Endodermal cell (in vitro differentiated cells): ENCODE measurements around the gene LRRN1. TPM values are rescaled to one million over a fixed set of nuclear protein-coding genes. Genes with fewer than 3 reads are reported as not detected.

Experiments
- DNase-seq: peaks from one replicate; pipeline ENCODE4 v3.0.0-alpha.2; 2017
- H3K27ac ChIP-seq: 2 replicates; pipeline ENCODE4 v1.5.1; 2013; ENCODE audit warnings: mild to moderate bottlenecking, low read depth, low read length, moderate library complexity
- H3K27me3 ChIP-seq: 2 replicates; pipeline ENCODE4 v1.6.1; 2013; ENCODE audit warnings: mild to moderate bottlenecking, low read length, moderate library complexity; ENCODE audit not compliant: insufficient read depth, control insufficient read depth, poor library complexity, severe bottlenecking
- H3K36me3 ChIP-seq: 2 replicates; pipeline ENCODE4 v1.7.0; 2013; ENCODE audit warnings: mild to moderate bottlenecking, low read length, moderate library complexity; ENCODE audit not compliant: control insufficient read depth, insufficient read depth
- H3K4me1 ChIP-seq: one replicate; pipeline ENCODE4 v1.7.0; 2013; ENCODE audit warnings: low read length; ENCODE audit not compliant: control insufficient read depth, insufficient read depth
- H3K4me3 ChIP-seq: 2 replicates; pipeline ENCODE4 v1.5.1; 2013; ENCODE audit warnings: mild to moderate bottlenecking, low read length, moderate library complexity
- H3K9ac ChIP-seq: 2 replicates; pipeline ENCODE4 v1.6.1; 2013; ENCODE audit warnings: mild to moderate bottlenecking, low read length, moderate library complexity; ENCODE audit not compliant: poor library complexity, severe bottlenecking; ENCODE audit errors: extremely low read depth
- H3K9me3 ChIP-seq: 2 replicates; pipeline ENCODE4 v1.6.1; 2013; ENCODE audit warnings: mild to moderate bottlenecking, low read length, moderate library complexity; ENCODE audit not compliant: control insufficient read depth
- H3K27ac Mint-ChIP-seq: 2 replicates; pipeline ENCODE4 v1.8.0; 2020; ENCODE audit warnings: mixed read lengths
- H3K27me3 Mint-ChIP-seq: 2 replicates; pipeline ENCODE4 v1.8.0; 2021; ENCODE audit warnings: mild to moderate bottlenecking, mixed read lengths; ENCODE audit not compliant: insufficient read depth
- H3K36me3 Mint-ChIP-seq: 2 replicates; pipeline ENCODE4 v1.8.0; 2020; ENCODE audit warnings: low read depth, mixed read lengths
- H3K4me1 Mint-ChIP-seq: 2 replicates; pipeline ENCODE4 v1.8.0; 2020; ENCODE audit warnings: mixed read lengths
- H3K4me3 Mint-ChIP-seq: 2 replicates; pipeline ENCODE4 v1.8.0; 2020; ENCODE audit warnings: mild to moderate bottlenecking, moderate library complexity, mixed read lengths
- H3K9me3 Mint-ChIP-seq: 2 replicates; pipeline ENCODE4 v1.8.0; 2020; ENCODE audit warnings: mild to moderate bottlenecking, mixed read lengths
- WGBS, 2 experiments: methylation state at CpG; one replicate each; pipeline versions ENCODE4 v1.1.5 to v1.1.7; 2013; ENCODE audit warnings: missing lambda C conversion rate in 2 of 2, mixed read lengths in 1 of 2; ENCODE audit not compliant: insufficient coverage in 1 of 2, insufficient read length in 1 of 2; 5-methylcytosine and 5-hydroxymethylcytosine counted together
- long read RNA-seq, 4 experiments: library from polyadenylated mRNA in 2 of 4; library from RNA in 1 of 4; library from capped mRNA in 1 of 4; stranded (forward) in 3 of 4; unstranded in 1 of 4; transcript quantifications; one replicate each; pipeline ENCODE4 v2.0.0, GENCODE V29; 2020 to 2021; ENCODE audit warnings: inconsistent platforms in 1 of 4
- polyA plus RNA-seq, 2 experiments: library from polyadenylated mRNA; stranded (reverse); fragments of 50-300 nt; gene quantifications; one replicate each; pipeline ENCODE4 v1.2.3, GENCODE V29; 2013
- total RNA-seq, 2 donors: library from RNA; stranded (reverse); fragmentation: NEBNext Ultra II Directional in 1 of 2; extraction: Animal tissue kit (Norgen Biotek cat#: 25700) in 1 of 2; gene quantifications; 2 replicates in 1 of 2; 3 replicates in 1 of 2; pipeline ENCODE4 v1.2.1, GENCODE V29; 2021
- TF ChIP-seq, protein P1 (sequence below): fragments of 200-600 bp; sonication (generic); conservative IDR thresholded peaks from 2 replicates; pipeline ENCODE4 v1.5.0; 2021; ENCODE audit warnings: antibody characterized with exemption, mild to moderate bottlenecking

Gene LRRN1
- 100 to 1,000 TPM; 109 to 222 TPM for total RNA-seq
- 193 TPM for polyA plus RNA-seq (2013, experiment 1 of 2)
- 168 TPM for polyA plus RNA-seq (2013, experiment 2 of 2)
- long read RNA-seq, experiment 1, transcript LRRN1-201 (2 exons, 3,823 nt): major isoform, 15 of 40 reads
- long read RNA-seq, experiment 1, partial matches to known transcripts: 23 of 40 reads
- long read RNA-seq, experiment 1, other reads (novel, unspliced or antisense): 2 of 40 reads
- long read RNA-seq, experiment 2, transcript LRRN1-201 (2 exons, 3,823 nt): major isoform, 358 of 412 reads
- long read RNA-seq, experiment 2, partial matches to known transcripts: 0 of 412 reads
- long read RNA-seq, experiment 2, other reads (novel, unspliced or antisense): 52 of 412 reads
- long read RNA-seq, experiment 3, transcript LRRN1-201 (2 exons, 3,823 nt): major isoform, 5 of 202 reads
- long read RNA-seq, experiment 3, partial matches to known transcripts: 0 of 202 reads
- long read RNA-seq, experiment 3, other reads (novel, unspliced or antisense): 197 of 202 reads
- long read RNA-seq, experiment 4, partial matches to known transcripts: 0 of 2 reads
- long read RNA-seq, experiment 4, other reads (novel, unspliced or antisense): 2 of 2 reads

DNA sequence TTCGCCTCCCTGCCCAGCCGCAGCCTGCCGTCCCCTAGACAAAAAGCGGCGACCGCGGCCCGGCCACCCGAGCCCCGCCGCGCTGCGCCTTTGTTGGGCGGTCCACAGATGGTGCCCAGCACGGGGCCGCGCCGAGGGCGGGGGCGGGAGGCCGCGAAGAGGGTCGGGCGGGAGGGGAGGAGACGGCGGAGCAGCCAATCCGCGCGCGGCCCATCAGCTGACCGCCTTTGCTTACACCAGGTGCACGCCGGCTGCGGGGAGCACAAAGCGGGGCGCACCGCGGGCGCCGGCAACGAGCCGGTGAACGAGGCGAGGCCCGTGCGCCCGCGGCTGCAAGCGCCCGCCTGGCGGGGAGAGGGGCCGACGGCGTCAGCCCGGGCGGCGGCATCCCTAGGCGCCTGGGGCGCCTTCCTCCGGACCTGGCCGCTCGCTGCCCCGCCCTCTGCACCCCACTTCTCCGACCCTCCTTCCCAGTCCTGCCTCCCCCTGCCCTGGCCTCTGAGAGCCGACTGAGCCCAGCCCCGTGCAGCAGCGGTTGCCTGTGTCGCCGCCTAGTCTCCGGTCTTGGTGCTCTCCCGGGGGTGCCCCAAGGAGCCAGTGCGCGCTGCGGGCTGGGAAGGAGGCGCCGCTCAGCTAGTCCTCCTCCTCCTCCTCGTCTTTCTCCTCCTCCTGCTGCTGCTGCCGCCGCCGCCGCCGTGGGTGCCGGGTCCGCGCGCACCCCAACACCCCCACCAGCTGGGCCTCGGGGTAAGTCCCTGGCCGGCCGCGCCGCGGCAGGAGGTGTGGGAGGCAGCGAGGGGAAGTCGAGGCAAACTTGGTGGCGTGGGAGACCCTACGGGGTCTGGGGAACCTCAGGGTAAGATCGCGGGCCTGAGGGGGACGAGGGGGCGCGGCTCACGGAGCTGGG is at the start of gene LRRN1:
Gene LRRN1 (plus strand): TSS at position 259 of the 907 bp plus-strand sequence. CDS start 45,211 bp downstream, outside the sequence.
- WGBS, 2 experiments: 0% methylated on average over 8 to 102 of the region's 102 CpGs
- peak within 1 kb of the TSS; percentile 95 for H3K4me3 Mint-ChIP-seq
- TF ChIP-seq, protein P1, sequence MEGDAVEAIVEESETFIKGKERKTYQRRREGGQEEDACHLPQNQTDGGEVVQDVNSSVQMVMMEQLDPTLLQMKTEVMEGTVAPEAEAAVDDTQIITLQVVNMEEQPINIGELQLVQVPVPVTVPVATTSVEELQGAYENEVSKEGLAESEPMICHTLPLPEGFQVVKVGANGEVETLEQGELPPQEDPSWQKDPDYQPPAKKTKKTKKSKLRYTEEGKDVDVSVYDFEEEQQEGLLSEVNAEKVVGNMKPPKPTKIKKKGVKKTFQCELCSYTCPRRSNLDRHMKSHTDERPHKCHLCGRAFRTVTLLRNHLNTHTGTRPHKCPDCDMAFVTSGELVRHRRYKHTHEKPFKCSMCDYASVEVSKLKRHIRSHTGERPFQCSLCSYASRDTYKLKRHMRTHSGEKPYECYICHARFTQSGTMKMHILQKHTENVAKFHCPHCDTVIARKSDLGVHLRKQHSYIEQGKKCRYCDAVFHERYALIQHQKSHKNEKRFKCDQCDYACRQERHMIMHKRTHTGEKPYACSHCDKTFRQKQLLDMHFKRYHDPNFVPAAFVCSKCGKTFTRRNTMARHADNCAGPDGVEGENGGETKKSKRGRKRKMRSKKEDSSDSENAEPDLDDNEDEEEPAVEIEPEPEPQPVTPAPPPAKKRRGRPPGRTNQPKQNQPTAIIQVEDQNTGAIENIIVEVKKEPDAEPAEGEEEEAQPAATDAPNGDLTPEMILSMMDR: peak; percentile 10
- H3K27me3 Mint-ChIP-seq: peaks cover 23% of the 10 kb centered on the region
- Histone ChIP-seq H3K4me1 (peaks cover 5% of the 10 kb centered on the region), H3K9me3 (peaks cover 9% of the 10 kb centered on the region), H3K27me3 (no peaks in the 10 kb centered on the region), H3K27ac (peak within 1 kb of the TSS; percentile 99), H3K36me3 (peaks cover 18% of the 10 kb centered on the region), H3K9ac (peak within 1 kb of the TSS; percentile 82), H3K4me3 (peak within 1 kb of the TSS; percentile 98)
- H3K4me1 Mint-ChIP-seq: peaks cover 35% of the 10 kb centered on the region
- peaks cover 5% of the 10 kb centered on the region for H3K9me3 Mint-ChIP-seq
- H3K27ac Mint-ChIP-seq: peak within 1 kb of the TSS; percentile 90
- DNase-seq: peak; percentile 96
- H3K36me3 Mint-ChIP-seq: peaks cover 30% of the 10 kb centered on the region

DNA sequence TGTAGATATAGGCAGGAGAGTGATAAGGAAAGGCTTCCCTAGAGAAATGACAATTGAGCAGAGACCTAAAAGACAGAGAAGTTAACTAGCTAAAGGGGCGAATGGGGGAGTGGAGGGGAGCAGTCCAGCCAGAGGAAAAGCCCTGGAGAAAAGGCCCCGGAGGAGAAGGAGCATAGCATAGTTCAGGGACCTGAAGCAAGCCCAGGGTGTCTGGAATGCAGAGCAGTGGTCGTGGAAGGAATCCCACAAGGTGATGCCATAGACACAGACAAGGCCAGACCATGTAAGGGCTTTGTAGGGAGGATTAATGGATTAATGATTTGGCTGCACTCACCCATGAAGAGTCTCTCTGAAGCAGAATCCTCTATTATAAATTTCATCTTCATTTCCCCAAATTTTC is 45.8 kb upstream of the LRRN1 start:
- H3K27ac Mint-ChIP-seq: no peak overlapping the region
- TF ChIP-seq, protein P1: no peak
- no peak overlapping the region for H3K4me3 Mint-ChIP-seq
- H3K36me3 ChIP-seq: no peaks in the 10 kb centered on the region
- H3K9ac ChIP-seq: no peak overlapping the region
- 69 to 72% methylated on average over 3 of the region's 3 CpGs for WGBS, 2 experiments
- no peaks in the 10 kb centered on the region for H3K9me3 ChIP-seq
- H3K9me3 Mint-ChIP-seq: no peaks in the 10 kb centered on the region
- peaks cover 9% of the 10 kb centered on the region for H3K4me1 Mint-ChIP-seq
- no peak for DNase-seq
- no peak overlapping the region for H3K4me3 ChIP-seq
- H3K4me1 ChIP-seq: no peaks in the 10 kb centered on the region
- no peaks in the 10 kb centered on the region for H3K36me3 Mint-ChIP-seq
- no peaks in the 10 kb centered on the region for H3K27me3 Mint-ChIP-seq
- H3K27ac ChIP-seq: no peak overlapping the region
- H3K27me3 ChIP-seq: no peaks in the 10 kb centered on the region

DNA sequence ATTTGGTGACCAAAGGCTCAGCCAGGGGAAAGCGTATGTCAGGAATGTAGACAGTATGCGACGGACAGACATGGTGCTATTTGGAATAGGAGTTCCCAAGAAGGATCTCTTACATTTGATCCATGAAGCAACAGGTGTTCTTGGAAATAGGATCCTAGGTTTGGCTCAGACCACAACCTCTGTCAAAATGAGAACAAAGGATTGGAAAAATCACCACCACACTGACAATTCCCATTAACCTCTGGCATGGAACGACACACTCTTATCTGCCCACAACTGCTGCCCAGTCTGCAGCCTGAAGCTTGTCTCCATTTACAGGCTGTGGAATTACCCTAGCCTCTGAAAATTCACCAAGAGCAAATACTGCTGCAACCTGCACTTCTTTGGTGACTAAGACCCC is 33.6 kb upstream of the LRRN1 start:
- no peaks in the 10 kb centered on the region for H3K36me3 ChIP-seq
- no peaks in the 10 kb centered on the region for H3K4me1 ChIP-seq
- no peak overlapping the region for H3K9ac ChIP-seq
- Mint-ChIP-seq H3K27me3 (no peaks in the 10 kb centered on the region), H3K36me3 (no peaks in the 10 kb centered on the region), H3K4me1 (peaks cover 13% of the 10 kb centered on the region), H3K9me3 (no peaks in the 10 kb centered on the region), H3K4me3 (no peak overlapping the region), H3K27ac (no peak overlapping the region)
- TF ChIP-seq, protein P1: no peak
- WGBS, 2 experiments: 73 to 75% methylated on average over 4 of the region's 4 CpGs
- no peak for DNase-seq
- H3K9me3 ChIP-seq: no peaks in the 10 kb centered on the region
- H3K27ac ChIP-seq: no peak overlapping the region
- H3K4me3 ChIP-seq: no peak overlapping the region
- H3K27me3 ChIP-seq: no peaks in the 10 kb centered on the region
